T-helper 2 cell (primary cell): ENCODE results near the gene POC1A.
A peak's percentile ranks its signal among the peaks of the same experiment; 100 is the strongest.
"Not testable (repeated sequence)": the region's sequence is repeated elsewhere in the genome, so short reads cannot be mapped to it uniquely, and the experiment has no call there.

Experiments
- DNase-seq, 5 experiments: peaks; one replicate each; pipeline versions ENCODE4 v3.0.0 to v3.0.0-alpha.2; 2012 to 2022

Gene POC1A

DNA sequence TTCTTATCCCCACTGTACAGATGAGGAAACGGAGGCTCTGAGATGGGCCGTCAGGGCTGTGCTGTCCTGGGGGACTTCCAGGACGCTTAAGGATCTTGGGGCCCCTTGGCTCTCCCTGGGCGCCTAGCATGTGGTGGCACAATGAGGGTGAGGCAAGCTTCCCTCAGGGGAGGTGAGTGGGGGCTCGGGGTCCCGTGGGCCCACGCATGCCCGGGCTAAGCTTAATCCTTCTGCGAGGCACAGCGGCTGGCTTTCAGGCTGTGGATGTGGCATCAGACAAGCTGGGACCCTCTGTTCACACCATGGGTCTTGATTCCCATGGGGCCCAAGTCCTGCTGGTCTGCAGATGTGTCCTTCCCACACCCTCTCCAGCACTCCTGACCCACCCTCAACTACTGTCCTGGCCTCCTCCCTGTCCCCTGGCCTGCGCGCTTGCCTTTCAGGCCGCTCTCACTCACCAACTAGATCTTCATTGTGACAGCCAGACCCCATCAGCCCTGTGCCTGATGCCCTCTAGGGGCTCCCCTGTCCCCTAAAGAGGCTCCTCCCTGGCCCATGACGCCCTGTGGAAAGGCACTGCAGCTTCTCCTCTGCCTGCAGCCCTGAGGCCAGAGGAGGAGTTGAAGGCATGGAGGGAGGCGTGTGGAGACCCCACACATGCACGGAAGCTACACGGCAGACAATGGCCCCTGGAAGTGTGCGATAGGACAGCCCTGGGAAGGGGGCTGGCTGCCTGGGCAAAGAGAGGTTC is 109.2 kb downstream of the POC1A start:
- DNase-seq: no peak

DNA sequence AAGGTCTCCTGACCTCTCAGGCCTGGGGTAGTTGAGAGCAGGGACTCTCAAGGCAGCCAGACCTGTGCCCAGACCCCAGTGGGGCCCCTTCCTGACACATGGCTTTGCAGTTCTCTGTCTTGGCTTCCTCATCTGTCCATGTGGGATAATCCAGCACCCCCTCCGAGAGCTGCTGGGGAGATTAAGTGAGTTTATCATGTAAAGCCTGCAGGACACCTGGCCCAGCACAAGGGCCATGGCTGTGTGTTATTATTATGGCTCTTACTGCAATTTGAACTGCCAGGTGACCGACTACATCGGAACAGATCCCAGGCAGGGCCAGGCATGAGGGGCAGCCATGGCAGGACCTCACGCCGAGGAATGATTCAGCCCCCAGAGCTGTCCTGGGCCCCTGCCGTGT is 110.5 kb downstream of the POC1A start:
- DNase-seq: no peak

- DNase-seq: not testable (repeated sequence)
These were observed 111.2 kb downstream of the POC1A start for GRCh38 chr3:52043039-52043438.

- no peak for DNase-seq
These were observed 113.0 kb downstream of the POC1A start for GRCh38 chr3:52041118-52041731.

DNA sequence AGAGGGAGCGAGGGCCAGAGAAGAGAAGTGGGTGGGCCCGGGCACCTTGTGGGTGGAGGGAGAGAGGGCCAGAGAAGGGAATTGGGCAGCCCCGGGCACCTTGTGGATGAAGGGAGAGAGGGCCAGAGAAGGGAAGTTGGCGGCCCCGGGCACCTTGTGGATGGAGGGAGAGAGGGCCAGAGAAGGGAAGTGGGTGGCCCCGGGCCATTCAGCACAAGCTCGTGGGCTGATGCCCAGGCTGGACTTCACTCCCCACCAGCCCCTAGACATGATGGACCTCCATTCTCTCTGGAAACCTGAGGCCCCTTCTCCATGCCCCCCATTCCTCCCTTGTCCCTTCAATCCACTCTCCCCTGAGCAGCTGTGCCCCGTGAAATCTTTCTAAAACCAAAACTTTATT is 113.6 kb downstream of the POC1A start:
- no peak for DNase-seq

GRCh38 chr3:52039846-52040245 is 114.4 kb downstream of the POC1A start:
- no peak for DNase-seq

DNA sequence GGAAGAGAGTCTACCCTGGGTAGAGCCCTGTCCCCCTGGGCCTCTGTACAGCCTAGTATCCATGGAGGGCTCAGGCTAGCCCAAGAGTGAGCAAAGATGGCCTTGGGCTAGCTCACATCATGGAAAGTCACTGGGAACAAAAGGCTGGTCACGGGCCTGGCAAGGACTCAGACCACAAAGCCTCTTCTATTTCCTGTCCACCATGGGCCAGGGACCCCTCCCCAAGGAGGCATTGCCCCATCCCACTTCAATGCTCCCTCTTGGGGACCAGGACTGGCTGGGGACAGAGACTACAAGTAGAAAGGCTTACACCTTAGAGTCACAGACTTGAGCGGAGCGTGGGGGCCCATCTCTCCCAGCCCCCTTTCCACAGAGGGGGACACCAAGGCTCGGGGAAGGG is 114.8 kb downstream of the POC1A start:
- DNase-seq: no peak

DNA sequence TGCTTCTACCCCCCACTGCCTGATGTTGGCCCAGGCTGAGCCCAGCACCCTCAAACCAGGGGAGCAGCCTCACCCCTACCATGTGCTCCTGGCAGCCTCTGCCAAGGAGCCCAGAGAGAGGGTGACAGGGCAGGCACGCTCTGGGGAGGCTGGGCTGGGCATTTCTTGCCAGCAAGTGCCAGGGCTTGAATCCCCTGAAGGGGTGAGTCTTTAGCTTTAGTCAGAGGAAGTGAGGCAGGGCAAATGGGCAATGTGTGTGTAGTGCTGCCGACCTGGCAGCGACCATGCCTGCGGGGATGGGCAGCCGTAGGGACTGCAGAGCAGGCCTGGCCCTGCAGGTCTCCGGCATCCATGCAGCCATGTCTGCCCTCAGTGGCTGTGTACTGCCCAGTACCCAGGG is 116.0 kb downstream of the POC1A start:
- no peak for DNase-seq

GRCh38 chr3:52037291-52037690 is 116.9 kb downstream of the POC1A start:
- DNase-seq: no peak

GRCh38 chr3:52036829-52037228 is 117.4 kb downstream of the POC1A start:
- DNase-seq: peak in 1 of 5 experiments; percentile 26

DNA sequence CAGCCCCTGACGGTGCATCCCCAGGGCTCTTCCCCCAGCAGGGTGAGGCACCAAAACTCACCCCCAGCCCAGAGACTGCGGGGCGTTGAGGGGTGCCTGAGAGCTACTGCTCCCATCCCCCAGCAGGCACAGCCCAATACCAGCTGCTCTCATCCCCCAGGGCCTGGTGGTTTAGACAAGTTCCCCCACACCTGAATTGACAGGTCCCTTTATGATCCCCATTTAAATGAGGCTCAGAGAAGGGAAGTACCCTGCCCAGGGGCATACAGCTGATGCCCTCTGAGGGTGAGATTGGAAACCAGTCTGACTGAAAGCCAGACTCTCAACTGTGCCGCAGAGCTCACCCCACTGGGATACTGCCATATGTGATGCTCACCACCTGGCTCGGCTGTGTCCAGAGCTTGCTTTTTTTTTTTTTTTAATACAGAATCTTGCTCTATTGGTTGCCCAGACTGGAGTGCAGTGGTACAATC is 118.0 kb downstream of the POC1A start:
- DNase-seq: no peak

DNA sequence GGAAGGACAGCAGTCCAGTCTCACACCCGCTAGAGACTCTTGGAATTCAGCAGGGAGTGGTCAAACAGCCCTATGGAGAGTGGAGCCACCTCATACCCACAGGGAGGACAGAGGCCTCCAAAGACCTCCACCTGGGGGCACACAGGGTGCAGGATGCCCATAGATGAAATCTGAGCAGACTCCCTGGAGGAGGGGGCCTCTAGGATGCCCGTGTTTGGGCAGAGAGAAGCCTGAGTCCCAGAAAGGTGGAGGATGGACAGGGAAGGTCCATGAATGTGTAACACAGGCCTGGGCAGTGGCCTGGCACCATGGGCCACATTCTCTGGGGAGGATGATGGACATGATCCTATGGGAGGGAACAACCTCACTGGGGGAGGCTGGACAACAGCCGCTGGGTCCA is 119.6 kb downstream of the POC1A start:
- DNase-seq: no peak

DNA sequence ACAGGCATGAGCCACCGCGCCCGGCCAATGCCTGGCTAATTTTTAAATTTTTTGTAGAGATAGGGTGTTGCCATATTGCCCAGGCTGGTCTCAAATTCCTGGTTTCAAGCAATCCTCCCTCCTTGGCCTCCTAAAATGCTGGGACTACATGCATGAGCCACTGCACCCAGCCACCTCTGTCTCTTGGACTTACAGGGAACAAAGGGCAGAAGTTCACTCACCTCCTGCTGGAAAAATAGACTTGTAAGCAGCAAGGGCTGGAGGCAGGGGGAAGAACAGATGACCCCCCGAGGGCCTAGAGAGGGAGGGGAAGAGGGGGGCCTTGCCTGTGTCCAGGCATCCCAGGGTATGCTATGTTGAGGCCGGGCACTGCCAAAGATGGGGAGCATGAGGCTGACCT is 120.0 kb downstream of the POC1A start:
- no peak for DNase-seq

DNA sequence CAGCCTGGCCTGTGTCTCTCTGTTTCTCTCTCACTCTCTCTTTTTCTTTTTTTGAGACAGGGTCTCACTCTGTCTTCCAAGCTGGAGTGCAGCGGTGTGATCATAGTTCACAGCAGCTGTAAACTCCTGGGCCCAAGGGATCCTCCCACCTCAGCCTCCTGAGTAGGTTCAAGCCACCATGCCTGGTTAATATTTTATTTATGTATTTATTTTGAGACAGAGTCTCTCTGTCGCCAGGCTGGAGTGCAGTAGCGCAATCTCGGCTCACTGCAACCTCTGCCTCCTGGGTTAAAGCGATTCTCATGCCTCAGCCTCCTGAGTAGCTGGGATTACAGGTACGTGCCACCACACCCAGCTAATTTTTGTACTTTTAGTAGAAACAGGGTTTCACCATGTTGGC is 120.5 kb downstream of the POC1A start:
- not testable (repeated sequence) for DNase-seq

DNA sequence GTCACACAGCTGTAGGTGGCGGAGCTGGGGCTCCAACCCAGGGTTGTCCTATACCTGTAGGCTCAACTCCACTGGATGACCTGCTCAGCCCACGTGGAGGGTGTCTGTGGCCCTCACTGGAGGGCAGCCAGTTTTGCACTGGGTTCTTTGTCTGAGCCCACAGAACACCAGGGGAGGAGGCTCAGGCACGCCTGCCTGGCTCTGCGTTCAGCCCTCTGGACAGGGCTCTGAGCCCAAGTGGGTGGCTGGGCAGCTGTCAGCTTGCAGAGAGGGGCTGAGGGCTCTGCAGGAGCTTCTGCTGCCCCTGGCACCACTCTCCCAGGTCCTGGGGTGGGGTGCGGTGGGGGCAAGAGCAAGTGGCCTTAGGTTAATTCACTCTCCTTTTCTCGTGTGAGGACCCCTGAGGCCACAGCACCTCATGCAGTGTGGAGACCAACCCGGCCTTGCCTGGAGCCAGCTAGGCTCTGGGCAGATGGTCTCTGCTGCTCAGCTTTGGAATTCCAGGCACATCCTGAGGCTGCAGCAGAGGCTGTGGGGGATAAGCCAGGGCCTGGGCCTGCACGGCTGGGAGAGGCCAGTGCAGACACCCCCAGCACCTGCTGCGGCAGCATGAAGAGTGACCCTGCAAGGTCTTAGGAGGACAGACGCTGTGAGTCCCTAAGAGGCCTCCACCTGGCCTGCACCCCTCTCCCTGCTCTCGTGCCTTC is 121.4 kb downstream of the POC1A start:
- DNase-seq: no peak

DNA sequence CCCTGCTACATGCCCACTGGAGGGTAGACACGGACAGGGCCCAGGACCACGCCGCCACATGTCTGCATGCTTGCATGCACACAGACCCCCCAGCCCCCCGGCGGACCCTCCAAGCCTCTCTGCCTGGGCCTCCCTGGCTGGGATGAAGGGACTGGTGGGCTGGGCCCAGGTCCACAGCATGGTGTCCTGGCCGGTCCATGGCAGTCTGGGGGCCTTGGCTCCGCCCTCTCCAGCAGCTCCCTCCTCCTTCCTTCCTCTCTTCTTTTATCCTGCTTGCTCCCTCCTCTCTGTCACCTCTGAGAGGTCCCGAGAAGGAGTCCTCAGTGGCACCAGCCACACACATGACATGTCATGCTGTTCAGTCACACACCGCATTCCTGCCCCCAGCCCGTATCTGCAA is 122.3 kb downstream of the POC1A start:
- no peak for DNase-seq

DNA sequence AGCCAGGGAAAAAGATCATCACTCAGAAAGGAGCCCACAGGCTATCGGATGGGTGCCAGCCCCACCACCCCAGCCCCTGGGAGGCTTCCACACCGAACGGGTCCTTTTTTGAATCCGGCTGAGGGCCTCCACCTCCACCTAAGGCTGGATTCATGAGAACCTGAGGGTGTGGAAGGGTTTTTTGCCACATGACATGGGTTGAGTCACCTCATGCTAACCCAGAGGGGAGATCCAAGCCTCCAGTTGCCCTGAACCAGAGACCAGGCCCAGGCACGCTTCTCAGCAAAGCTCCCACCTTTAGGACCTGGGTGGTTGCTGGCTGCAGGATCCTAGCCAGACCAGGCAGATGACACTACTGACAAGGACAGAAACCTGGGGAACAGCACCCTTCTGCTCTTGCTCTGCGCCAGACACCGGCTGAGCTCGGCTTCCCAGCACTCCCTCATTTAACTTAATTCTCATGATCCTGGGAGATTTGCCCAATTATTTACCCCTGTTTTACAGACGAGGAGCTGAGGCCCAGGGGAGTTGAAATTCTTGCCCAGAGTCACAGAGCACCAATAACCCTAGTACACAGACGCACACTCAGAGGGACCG is 123.4 kb downstream of the POC1A start:
- no peak for DNase-seq

- no peak for DNase-seq
These were observed 124.7 kb downstream of the POC1A start for GRCh38 chr3:52029535-52029934.

GRCh38 chr3:52029053-52029452 is 125.2 kb downstream of the POC1A start:
- DNase-seq: no peak

GRCh38 chr3:52028572-52028971 is 125.7 kb downstream of the POC1A start:
- DNase-seq: no peak

GRCh38 chr3:52026041-52026440 is 128.2 kb downstream of the POC1A start:
- no peak for DNase-seq

- no peak for DNase-seq
These were observed 128.8 kb downstream of the POC1A start for GRCh38 chr3:52025453-52025852.
